ENCODE data around the gene RAB7B. TPM values are rescaled to one million over a fixed set of nuclear protein-coding genes. Genes with fewer than 3 reads are reported as not detected.
A peak's percentile ranks its signal among the peaks of the same experiment; 100 is the strongest.

RAB7B gene
- total RNA-seq, 4 donors from 2014 or later: 6.0 to 37.2 (median 24.0) TPM

- DNase-seq (ENCODE audit: low spot score in 2 of 2): no peak
Observed at GRCh38 chr1:205979301-205979700, 23.9 kb downstream of the RAB7B start.

GRCh38 chr1:205978676-205979075 is 24.5 kb downstream of the RAB7B start:
- no peak for DNase-seq (ENCODE audit: low spot score in 2 of 2)
- 76 to 83% methylated on average over 7 of the region's 7 CpGs for WGBS, 2 donors
- TF ChIP-seq CTCF (IDR thresholded peaks at IDR 0.05) (no peak), POLR2A (IDR thresholded peaks at IDR 0.05) (no peak)
- H3K4me3 ChIP-seq (ENCODE audit: low read depth, poor library complexity, severe bottlenecking): no peak overlapping the region
- intact Hi-C loops (cut with DNase I; ENCODE audit: low total_unique reads): loop anchor here (5.0 kb wide), 1 partner anchor 186 kb away; no protein-coding TSS in a partner anchor

More at GRCh38 chr1:205979301-205979700, 23.9 kb downstream of the RAB7B start:
- intact Hi-C loops (cut with DNase I; ENCODE audit: low total_unique reads): loop anchor here (5.0 kb wide), 1 partner anchor 187 kb away; no protein-coding TSS in a partner anchor
- WGBS, 2 donors: 71 to 84% methylated on average over 6 of the region's 6 CpGs
- TF ChIP-seq CTCF (IDR thresholded peaks at IDR 0.05): no peak
- no peak for TF ChIP-seq POLR2A (IDR thresholded peaks at IDR 0.05)
- no peak overlapping the region for H3K4me3 ChIP-seq (ENCODE audit: low read depth, poor library complexity, severe bottlenecking)

GRCh38 chr1:205977402-205978014 is 25.7 kb downstream of the RAB7B start:
- intact Hi-C loops (cut with DNase I; ENCODE audit: low total_unique reads): loop anchor here (2.0 to 5.0 kb wide), 2 partner anchors 59 to 185 kb away; no protein-coding TSS in a partner anchor
- WGBS, 2 donors: 97 to 99% methylated on average over 2 of the region's 2 CpGs
- TF ChIP-seq POLR2A (IDR thresholded peaks at IDR 0.05): no peak
- peak in 2 of 3 donors; percentile 81 to 87 for TF ChIP-seq CTCF (IDR thresholded peaks at IDR 0.05)

DNA sequence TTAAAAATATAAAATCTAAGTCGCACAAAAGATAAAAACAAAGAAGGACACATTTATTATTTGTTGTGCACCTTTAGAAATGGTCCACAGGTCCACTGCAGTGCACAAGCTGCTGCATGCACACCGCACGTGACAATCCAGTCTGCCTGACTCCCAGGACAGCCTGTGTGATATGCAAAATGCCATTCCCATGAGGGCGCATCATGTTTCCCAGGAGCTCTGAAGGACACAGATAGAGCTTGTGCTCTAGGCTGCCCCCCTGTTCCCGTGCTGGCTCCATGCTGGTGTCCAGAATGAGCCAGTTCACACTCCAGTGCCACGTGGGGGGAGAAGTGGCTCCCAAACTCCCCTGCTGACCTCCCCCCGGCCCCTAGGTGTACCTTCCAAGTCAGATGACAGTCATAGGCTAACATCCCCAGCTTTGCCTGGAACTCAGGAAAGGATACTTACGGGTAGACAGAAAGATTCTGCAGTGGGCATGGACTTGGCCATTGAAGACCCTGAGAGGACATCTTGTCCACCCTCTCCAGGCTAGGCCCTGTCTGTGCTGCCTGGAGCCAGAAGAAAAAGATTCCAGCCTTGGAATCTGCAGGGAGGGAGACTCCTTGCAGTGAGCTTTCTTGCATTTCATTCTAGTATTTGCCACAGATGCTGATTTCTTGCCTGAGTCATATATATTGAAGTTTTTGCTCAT is 26.3 kb downstream of the RAB7B start:
- no peak overlapping the region for H3K4me3 ChIP-seq (ENCODE audit: low read depth, poor library complexity, severe bottlenecking)
- TF ChIP-seq POLR2A (IDR thresholded peaks at IDR 0.05): no peak
- no peak for TF ChIP-seq CTCF (IDR thresholded peaks at IDR 0.05)
- intact Hi-C loops (cut with DNase I; ENCODE audit: low total_unique reads): loop anchor here (2.0 to 5.0 kb wide), 2 partner anchors 58 to 185 kb away; no protein-coding TSS in a partner anchor
- WGBS, 2 donors: 64 to 69% methylated on average over 8 of the region's 8 CpGs
- no peak for DNase-seq (ENCODE audit: low spot score in 2 of 2)

More at GRCh38 chr1:205977402-205978014, 25.7 kb downstream of the RAB7B start:
- no peak overlapping the region for H3K4me3 ChIP-seq (ENCODE audit: low read depth, poor library complexity, severe bottlenecking)
- no peak for DNase-seq (ENCODE audit: low spot score in 2 of 2)

- DNase-seq (ENCODE audit: low spot score in 2 of 2): no peak
- WGBS, 2 donors: 68 to 78% methylated on average over 3 to 4 of the region's 4 CpGs
Observed at GRCh38 chr1:205976036-205976435, 27.2 kb downstream of the RAB7B start.

More at GRCh38 chr1:205976036-205976435, 27.2 kb downstream of the RAB7B start:
- intact Hi-C loops (cut with DNase I; ENCODE audit: low total_unique reads): loop anchor here (2.0 to 5.0 kb wide), 2 partner anchors 57 to 184 kb away; no protein-coding TSS in a partner anchor
- TF ChIP-seq POLR2A (IDR thresholded peaks at IDR 0.05): no peak
- TF ChIP-seq CTCF (IDR thresholded peaks at IDR 0.05): no peak
- no peak overlapping the region for H3K4me3 ChIP-seq (ENCODE audit: low read depth, poor library complexity, severe bottlenecking)

All from lower leg skin (tissue), 4 donors.